K562 (cell line): Measurements from ENCODE around the gene VRK1. TPM values are rescaled to one million over a fixed set of nuclear protein-coding genes. Genes with fewer than 3 reads are reported as not detected.
A peak's percentile ranks its signal among the peaks of the same experiment; 100 is the strongest.

Experiments
- ATAC-seq: fragments of 200-7000 bp; cut with Tn5 transposase; 3 replicates; pipeline ENCODE4 v1.9.1; 2020; ENCODE audit warnings: moderate library complexity
- BruUV-seq: library from RNA; stranded (reverse); fragments of 400-500 nt; replicated peaks from 2 replicates; lab custom pipeline; 2021; lab: Mats Ljungman, UMichigan
- CTCF ChIA-PET: fragments of 300-600 bp; formaldehyde crosslinking; extraction: SDS; loops from one replicate; lab custom pipeline; 2021; ENCODE audit warnings: low intra/inter-chr PET ratio; lab: Yijun Ruan, JAX
- POLR2A ChIA-PET: fragments of 300-600, 350-650 bp; sonication (Branson Sonifier 250); formaldehyde crosslinking; extraction: SDS; loops from one replicate; lab custom pipeline; 2021; ENCODE audit warnings: antibody characterized with exemption, inconsistent platforms; lab: Yijun Ruan, JAX
- DNase-seq, 4 experiments: peaks; one replicate each; pipeline versions ENCODE4 v3.0.0 to v3.0.0-alpha.2; 2011 to 2018; ENCODE audit warnings: low spot score in 3 of 4, mixed read lengths in 3 of 4; ENCODE audit errors: extremely low read depth in 1 of 4
- FAIRE-seq: peaks from 2 replicates; lab custom pipeline; 2011; peaks lifted over from hg19 to GRCh38; lab: Jason Lieb, UNC
- H2AFZ ChIP-seq: 2 replicates; pipeline ENCODE4 v1.6.0; 2011; ENCODE audit warnings: low read depth, low read length, control low read depth, inconsistent platforms
- H3K27ac ChIP-seq: fragments of 200-600 bp; 3 replicates; pipeline ENCODE4 v1.8.0; 2011; ENCODE audit warnings: low read depth, mild to moderate bottlenecking, control low read depth, inconsistent platforms, low read length, moderate library complexity, mixed read lengths; ENCODE audit errors: extremely low read depth
- H3K27me3 ChIP-seq, 2 experiments: fragments of 300-600 bp in 1 of 2; 2 replicates in 1 of 2; 3 replicates in 1 of 2; pipeline versions ENCODE4 v1.6.0 to v1.8.0; 2011; ENCODE audit warnings: inconsistent platforms in 2 of 2, low read length in 2 of 2, mild to moderate bottlenecking in 1 of 2, mixed read lengths in 1 of 2, moderate library complexity in 1 of 2; ENCODE audit not compliant: control insufficient read depth in 2 of 2, insufficient read depth in 2 of 2
- H3K36me3 ChIP-seq: fragments of 300-600 bp; 3 replicates; pipeline ENCODE4 v1.8.0; 2011; ENCODE audit warnings: mild to moderate bottlenecking, low read length, inconsistent platforms; ENCODE audit not compliant: control insufficient read depth, insufficient read depth
- H3K4me1 ChIP-seq, 2 experiments: fragments of 200-600 bp in 1 of 2; replicated peaks in 1 of 2; 2 replicates in 1 of 2; 3 replicates in 1 of 2; pipeline versions ENCODE4 v1.5.1 to v1.8.0; 2011; ENCODE audit warnings: inconsistent platforms in 2 of 2, low read length in 2 of 2, mild to moderate bottlenecking in 1 of 2, mixed read lengths in 1 of 2, moderate library complexity in 1 of 2; ENCODE audit not compliant: control insufficient read depth in 2 of 2, insufficient read depth in 2 of 2
- H3K4me2 ChIP-seq: 2 replicates; pipeline ENCODE4 v1.6.1; 2011; ENCODE audit warnings: low read length, control low read depth, inconsistent platforms, mixed read lengths; ENCODE audit not compliant: insufficient read depth
- H3K4me3 ChIP-seq: fragments of 200-600 bp; sonication (generic), shearing (Covaris generic); 2 replicates; pipeline ENCODE4 v1.5.1; 2016; ENCODE audit warnings: control low read depth, inconsistent platforms
- H3K79me2 ChIP-seq: fragments of 200-600 bp; 3 replicates; pipeline ENCODE4 v1.8.0; 2011; ENCODE audit warnings: low read length, inconsistent platforms; ENCODE audit not compliant: control insufficient read depth, insufficient read depth
- H3K9ac ChIP-seq, 2 experiments: 2 replicates each; pipeline versions ENCODE4 v1.6.0 to v1.6.1; 2011; ENCODE audit warnings: low read depth in 2 of 2, low read length in 2 of 2, control low read depth in 1 of 2, inconsistent platforms in 1 of 2, mild to moderate bottlenecking in 1 of 2, mixed read lengths in 1 of 2; ENCODE audit not compliant: insufficient read depth in 1 of 2
- H3K9me1 ChIP-seq: one replicate; pipeline ENCODE4 v1.6.0; 2011; ENCODE audit warnings: inconsistent platforms, mild to moderate bottlenecking, low read length, moderate library complexity; ENCODE audit not compliant: control insufficient read depth, insufficient read depth
- H3K9me3 ChIP-seq: replicated peaks from 2 replicates; pipeline ENCODE4 v1.5.1; 2011; ENCODE audit warnings: low read depth, low read length, inconsistent platforms; ENCODE audit not compliant: control insufficient read depth, insufficient read depth
- H4K20me1 ChIP-seq: replicated peaks from 2 replicates; pipeline ENCODE4 v1.6.1; 2011; ENCODE audit warnings: low read length, inconsistent platforms, mixed read lengths; ENCODE audit not compliant: control insufficient read depth, insufficient read depth
- BCL6 ChIP-seq: fragments of 250-450 bp; sonication (Bioruptor Pico); IDR thresholded peaks from 2 replicates; pipeline ENCODE4 v1.4.0; 2020
- BHLHE40 ChIP-seq: IDR thresholded peaks from 2 replicates; pipeline ENCODE4 v1.6.1; 2011; ENCODE audit warnings: low read length, improper control_type of control experiment
- CBX1 ChIP-seq: sonication (generic); IDR thresholded peaks from 2 replicates; pipeline ENCODE4 v1.6.1; 2016; ENCODE audit warnings: antibody characterized with exemption, low read depth, mild to moderate bottlenecking
- CREBBP ChIP-seq: IDR thresholded peaks from one replicate; pipeline ENCODE4 v1.6.1; 2012; ENCODE audit warnings: low read depth, mild to moderate bottlenecking, control low read depth, inconsistent platforms, low read length
- DIDO1 ChIP-seq: fragments of 450-650 bp; IDR thresholded peaks from 2 replicates; pipeline ENCODE4 v1.6.1; 2016; ENCODE audit warnings: low read depth, missing biosample characterization, missing genetic modification characterization
- EGR1 ChIP-seq: fragments of 450-650 bp; conservative IDR thresholded peaks from 2 replicates; pipeline ENCODE4 v1.6.1; 2017; ENCODE audit warnings: mild to moderate bottlenecking
- ELF2 ChIP-seq: fragments of 250-450 bp; sonication (Bioruptor Pico); IDR thresholded peaks from 2 replicates; pipeline ENCODE4 v1.5.0; 2021; ENCODE audit warnings: mild to moderate bottlenecking
- ERF ChIP-seq: fragments of 450-650 bp; formaldehyde crosslinking; IDR thresholded peaks from 2 replicates; pipeline ENCODE4 v1.4.0; 2020; ENCODE audit warnings: mild to moderate bottlenecking, mixed read lengths
- GABPA ChIP-seq: fragments of 200-800 bp; sonication (Bioruptor generic); conservative IDR thresholded peaks from 2 replicates; pipeline ENCODE4 v1.6.1; 2016; ENCODE audit warnings: low read depth, missing genetic modification characterization, missing compliant biosample characterization
- GATAD2B ChIP-seq: fragments of 450-650 bp; IDR thresholded peaks from 2 replicates; pipeline ENCODE4 v1.6.1; 2017; ENCODE audit warnings: mild to moderate bottlenecking, borderline replicate concordance
- HNRNPUL1 ChIP-seq: fragments of 200-400 bp; formaldehyde crosslinking; IDR thresholded peaks from 2 replicates; pipeline ENCODE4 v1.6.1; 2017; ENCODE audit warnings: low read length
- KDM4B ChIP-seq, 2 experiments: fragments of 450-650 bp in 1 of 2; sonication (generic) in 1 of 2; IDR thresholded peaks; 2 replicates each; pipeline ENCODE4 v1.6.1; 2016 to 2017; ENCODE audit warnings: borderline replicate concordance in 2 of 2, antibody characterized with exemption in 1 of 2, low read depth in 1 of 2, mild to moderate bottlenecking in 1 of 2
- MED1 ChIP-seq: sonication (generic); formaldehyde crosslinking; IDR thresholded peaks from 2 replicates; pipeline ENCODE4 v1.8.1; 2023; ENCODE audit warnings: missing genetic modification reagents, borderline replicate concordance
- NFXL1 ChIP-seq: fragments of 450-650 bp; formaldehyde crosslinking; IDR thresholded peaks from 2 replicates; pipeline ENCODE4 v1.4.0; 2021; ENCODE audit warnings: mild to moderate bottlenecking
- RAD21 ChIP-seq, 2 experiments: fragments of 250-450 bp in 1 of 2; fragments of 450-650 bp in 1 of 2; sonication (Bioruptor Pico) in 1 of 2; formaldehyde crosslinking in 1 of 2; IDR thresholded peaks in 1 of 2; conservative IDR thresholded peaks in 1 of 2; 2 replicates each; pipeline versions ENCODE4 v1.4.0 to v1.8.0; 2020 to 2022; ENCODE audit warnings: mild to moderate bottlenecking in 2 of 2, moderate library complexity in 1 of 2
- SETDB1 ChIP-seq: IDR thresholded peaks from one replicate; pipeline ENCODE4 v1.6.1; 2012; ENCODE audit warnings: low read length, control low read depth, inconsistent platforms
- SLC30A9 ChIP-seq: fragments of 250-450 bp; sonication (Bioruptor Pico); IDR thresholded peaks from 2 replicates; pipeline ENCODE4 v1.8.0; 2022; ENCODE audit warnings: mild to moderate bottlenecking, moderate library complexity
- TCFL5 ChIP-seq: fragments of 250-450 bp; sonication (Bioruptor Pico); conservative IDR thresholded peaks from 2 replicates; pipeline ENCODE4 v1.6.1; 2021; ENCODE audit warnings: mild to moderate bottlenecking, moderate library complexity, matching md5 sums
- ZNF175 ChIP-seq: fragments of 200-800 bp; sonication (Bioruptor generic); IDR thresholded peaks from 2 replicates; pipeline ENCODE4 v1.6.1; 2016; ENCODE audit warnings: low read depth, mild to moderate bottlenecking, missing genetic modification characterization, missing compliant biosample characterization
- ZNF23 ChIP-seq: fragments of 250-450 bp; sonication (Bioruptor Pico); IDR thresholded peaks from 2 replicates; pipeline ENCODE4 v1.4.0; 2020; ENCODE audit warnings: mild to moderate bottlenecking
- ZNF41 ChIP-seq: fragments of 250-450 bp; sonication (Bioruptor Pico); conservative IDR thresholded peaks from 2 replicates; pipeline ENCODE4 v1.4.0; 2020; ENCODE audit warnings: mild to moderate bottlenecking
- ZNF695 ChIP-seq: fragments of 450-650 bp; formaldehyde crosslinking; IDR thresholded peaks from 2 replicates; pipeline ENCODE4 v1.4.0; 2020; ENCODE audit warnings: mild to moderate bottlenecking, moderate library complexity
- WGBS: fragments of 100-300 bp; shearing (Covaris generic); methylation state at CpG from one replicate; pipeline ENCODE4 v1.1.6; 2016; ENCODE audit warnings: low coverage, mixed read lengths; ENCODE audit not compliant: insufficient coverage; ENCODE audit errors: missing lambda C conversion rate; 5-methylcytosine and 5-hydroxymethylcytosine counted together
- in situ Hi-C: fragments of 300-500 bp; cut with MboI; formaldehyde crosslinking; loops from 4 replicates; pipeline ENCODE4 v1.15.0; 2018; ENCODE audit warnings: inconsistent platforms, mixed read lengths
- intact Hi-C: fragments of 100-400 bp; cut with micrococcal nuclease; formaldehyde crosslinking; loops from 2 replicates; pipeline ENCODE4 v1.14.2; 2022
- polyA plus RNA-seq, 8 experiments: library from polyadenylated mRNA; depleted of rRNA in 4 of 8; stranded (reverse) in 5 of 8; unstranded in 3 of 8; fragments of >200 nt; fragmentation: Nextera tagmentation in 2 of 8; fragmentation: Illumina TruSeq in 1 of 8; extraction: Ambion mirVana in 2 of 8; extraction: Trizol in 1 of 8; gene quantifications; 2 replicates each; pipeline versions ENCODE4 v1.2.1 to v1.2.3, GENCODE V29; 2011 to 2014; ENCODE audit warnings: inconsistent platforms in 1 of 8, missing spikeins in 1 of 8
- total RNA-seq, 7 experiments: library from RNA; depleted of rRNA in 6 of 7; stranded (reverse); fragments of >200 nt in 6 of 7; fragmentation: Illumina TruSeq in 2 of 7; extraction: Trizol in 2 of 7; gene quantifications; 2 replicates each; pipeline versions ENCODE4 v1.2.1 to v1.2.3, GENCODE V29; 2011 to 2021; ENCODE audit warnings: low replicate concordance in 1 of 7
- TF ChIP-seq, protein P1 (sequence below): fragments of 250-450 bp; sonication (Bioruptor Pico); IDR thresholded peaks from 2 replicates; pipeline ENCODE4 v1.8.0; 2021; ENCODE audit warnings: borderline replicate concordance, mild to moderate bottlenecking, moderate library complexity; ENCODE audit not compliant: poor library complexity, severe bottlenecking
- TF ChIP-seq, protein P2 (sequence below): sonication (generic); formaldehyde crosslinking; IDR thresholded peaks from 2 replicates; pipeline ENCODE4 v1.4.0; 2020; ENCODE audit warnings: mild to moderate bottlenecking, missing genetic modification reagents

Gene VRK1
- total and polyA plus RNA-seq, 9 of the 15 experiments (the other 6 are each of a cell fraction or from before 2014, with no cell fraction given) = 83.6 to 177 (median 116) TPM

- intact Hi-C loops (loop anchor here (1.0 kb wide), 1 partner anchor 124 kb away; the partner anchor contains the start of gene VRK1), in situ Hi-C loops (no loop called here)
- POLR2A ChIA-PET = interaction anchor here (0.6 to 0.9 kb wide), 2 partner anchors 31 to 32 kb away, joined by 3 to 7 read pairs; no protein-coding TSS in a partner anchor
- peak in 1 of 4 experiments; percentile 44 for DNase-seq
- FAIRE-seq = no peak
- Histone ChIP-seq H3K4me1 (peaks cover 6 to 39% of the 10 kb centered on the region in 2 experiments; a peak in 4 of 5 replicates), H3K9me1 (no peaks in the 10 kb centered on the region), H3K36me3 (no peaks in the 10 kb centered on the region; the same call in 2 of the 3 replicates), H2AFZ (peak overlapping the region; percentile 56), H3K79me2 (no peaks in the 10 kb centered on the region; the same call in 1 of the 3 replicates), H3K4me3 (no peak overlapping the region), H3K9me3 (peaks cover 11% of the 10 kb centered on the region), H3K27ac (peak overlapping the region; percentile 58), H3K27me3 (no peaks in the 10 kb centered on the region), H3K9ac (peak overlapping the region in 1 of 2 experiments; percentile 8; a peak in 1 of 4 replicates), H4K20me1 (no peaks in the 10 kb centered on the region), H3K4me2 (peak overlapping the region; percentile 54)
- ATAC-seq = no peak
- no TSS peak for BruUV-seq
- CTCF ChIA-PET = interaction anchor here (0.6 kb wide), 1 partner anchor 30 kb away, joined by 3 read pairs; no protein-coding TSS in a partner anchor
- WGBS = 9% methylated on average over 3 of the region's 3 CpGs
- TF ChIP-seq ELF2 (CRISPR knock-in tag) (no peak), EGR1 (no peak), ZNF695 (CRISPR knock-in tag) (no peak), BCL6 (no peak), HNRNPUL1 (no peak), GATAD2B (no peak), ZNF23 (CRISPR knock-in tag) (no peak), DIDO1 (no peak), RAD21 (CRISPR knock-in tag; conservative IDR thresholded peaks at IDR 0.05 in 1 of 2, IDR thresholded peaks at IDR 0.05 in 1 of 2) (no peak), ZNF175 (no peak), TCFL5 (CRISPR knock-in tag) (no peak), GABPA (tag) (no peak), SETDB1 (no peak), ERF (CRISPR knock-in tag) (no peak), CREBBP (no peak), SLC30A9 (no peak), CBX1 (no peak), BHLHE40 (no peak), NFXL1 (CRISPR knock-in tag) (no peak), ZNF41 (CRISPR knock-in tag) (no peak), KDM4B (IDR thresholded peaks at IDR 0.05; ENCODE audit: borderline replicate concordance in 2 of 2, low read depth in 1 of 2) (no peak), MED1 (no peak)
- TF ChIP-seq, protein P1, sequence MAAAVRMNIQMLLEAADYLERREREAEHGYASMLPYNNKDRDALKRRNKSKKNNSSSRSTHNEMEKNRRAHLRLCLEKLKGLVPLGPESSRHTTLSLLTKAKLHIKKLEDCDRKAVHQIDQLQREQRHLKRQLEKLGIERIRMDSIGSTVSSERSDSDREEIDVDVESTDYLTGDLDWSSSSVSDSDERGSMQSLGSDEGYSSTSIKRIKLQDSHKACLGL (CRISPR knock-in tag) = no peak
- TF ChIP-seq, protein P2, sequence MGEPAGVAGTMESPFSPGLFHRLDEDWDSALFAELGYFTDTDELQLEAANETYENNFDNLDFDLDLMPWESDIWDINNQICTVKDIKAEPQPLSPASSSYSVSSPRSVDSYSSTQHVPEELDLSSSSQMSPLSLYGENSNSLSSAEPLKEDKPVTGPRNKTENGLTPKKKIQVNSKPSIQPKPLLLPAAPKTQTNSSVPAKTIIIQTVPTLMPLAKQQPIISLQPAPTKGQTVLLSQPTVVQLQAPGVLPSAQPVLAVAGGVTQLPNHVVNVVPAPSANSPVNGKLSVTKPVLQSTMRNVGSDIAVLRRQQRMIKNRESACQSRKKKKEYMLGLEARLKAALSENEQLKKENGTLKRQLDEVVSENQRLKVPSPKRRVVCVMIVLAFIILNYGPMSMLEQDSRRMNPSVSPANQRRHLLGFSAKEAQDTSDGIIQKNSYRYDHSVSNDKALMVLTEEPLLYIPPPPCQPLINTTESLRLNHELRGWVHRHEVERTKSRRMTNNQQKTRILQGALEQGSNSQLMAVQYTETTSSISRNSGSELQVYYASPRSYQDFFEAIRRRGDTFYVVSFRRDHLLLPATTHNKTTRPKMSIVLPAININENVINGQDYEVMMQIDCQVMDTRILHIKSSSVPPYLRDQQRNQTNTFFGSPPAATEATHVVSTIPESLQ (CRISPR knock-in tag) = no peak
Measured at GRCh38 chr14:96920820-96921219, 123.6 kb downstream of the VRK1 start.
